ENCODE results near the gene LMCD1. TPM values are rescaled to one million over a fixed set of nuclear protein-coding genes. Genes with fewer than 3 reads are reported as not detected.

LMCD1 gene
- total RNA-seq, 1 donor from 2014 or later, result 106 TPM

- DNase-seq, result no peak
Observed at GRCh38 chr3:8623741-8624140, 122.1 kb downstream of the LMCD1 start.

Other genes with a start within 250 kb of the LMCD1 start
- gene SSUH2, start 143.0 kb downstream of the LMCD1 start, total RNA-seq, result not detected in 2 replicates
- gene CAV3, start 232.0 kb downstream of the LMCD1 start, total RNA-seq, result not detected in 2 replicates